ENCODE data around the gene IQSEC3. TPM values are rescaled to one million over a fixed set of nuclear protein-coding genes. Genes with fewer than 3 reads are reported as not detected.

Gene IQSEC3
- total RNA-seq, 1 donor = 0.21 TPM

DNA sequence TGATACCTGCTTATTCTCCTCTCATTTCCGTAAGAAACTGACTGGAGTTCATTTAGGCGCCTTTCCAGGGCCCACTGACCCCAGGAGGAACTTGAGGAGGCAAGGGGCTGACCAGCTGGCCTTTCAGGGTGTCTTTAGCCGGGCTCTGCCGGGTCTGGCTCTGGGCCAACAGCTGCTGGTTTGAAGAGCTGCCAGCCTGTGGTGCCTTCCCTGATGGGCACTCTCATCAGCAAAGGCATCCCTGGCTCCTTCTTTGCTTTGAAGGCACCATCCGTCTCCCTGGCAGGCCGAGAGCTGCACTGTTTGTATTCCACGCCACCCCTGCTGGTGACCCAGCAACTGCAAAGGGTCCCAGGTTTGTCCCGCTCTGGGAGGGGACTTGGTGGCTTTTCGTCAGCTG lies 42.0 kb downstream of the IQSEC3 start:
- no peaks in the 10 kb centered on the region for H3K9me3 ChIP-seq (ENCODE audit: low read depth, low read length)

DNA sequence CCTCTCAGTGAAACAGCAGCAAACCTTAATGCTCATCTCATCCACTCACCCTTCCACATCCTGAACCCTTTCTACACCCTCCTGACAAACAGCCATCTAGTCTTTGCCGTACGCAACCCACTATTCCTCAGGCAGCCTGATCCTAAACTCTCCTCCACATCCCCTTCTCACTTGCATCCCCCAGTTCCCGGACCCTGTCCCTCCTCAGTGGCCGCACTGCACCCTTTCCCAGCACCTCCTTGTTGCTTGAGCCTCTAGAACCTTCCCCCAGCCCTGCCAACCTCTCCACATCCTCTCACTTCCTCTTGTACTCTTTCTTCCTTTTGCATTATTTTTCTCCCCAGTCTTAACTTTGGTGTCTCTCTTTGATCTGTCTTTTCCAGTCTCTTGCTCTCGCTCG lies 42.9 kb downstream of the IQSEC3 start:
- Histone ChIP-seq H3K9me3 (ENCODE audit: low read depth, low read length) (no peaks in the 10 kb centered on the region), H3K4me1 (ENCODE audit: insufficient read depth, low read length) (peaks cover 8% of the 10 kb centered on the region), H3K4me3 (ENCODE audit: low read length) (no peak overlapping the region), H3K27me3 (ENCODE audit: insufficient read depth, low read length) (no peaks in the 10 kb centered on the region)

More for the DNA sequence above, 42.0 kb downstream of the IQSEC3 start:
- Histone ChIP-seq H3K27me3 (ENCODE audit: insufficient read depth, low read length) (no peaks in the 10 kb centered on the region), H3K4me1 (ENCODE audit: insufficient read depth, low read length) (peaks cover 8% of the 10 kb centered on the region), H3K4me3 (ENCODE audit: low read length) (no peak overlapping the region)

DNA sequence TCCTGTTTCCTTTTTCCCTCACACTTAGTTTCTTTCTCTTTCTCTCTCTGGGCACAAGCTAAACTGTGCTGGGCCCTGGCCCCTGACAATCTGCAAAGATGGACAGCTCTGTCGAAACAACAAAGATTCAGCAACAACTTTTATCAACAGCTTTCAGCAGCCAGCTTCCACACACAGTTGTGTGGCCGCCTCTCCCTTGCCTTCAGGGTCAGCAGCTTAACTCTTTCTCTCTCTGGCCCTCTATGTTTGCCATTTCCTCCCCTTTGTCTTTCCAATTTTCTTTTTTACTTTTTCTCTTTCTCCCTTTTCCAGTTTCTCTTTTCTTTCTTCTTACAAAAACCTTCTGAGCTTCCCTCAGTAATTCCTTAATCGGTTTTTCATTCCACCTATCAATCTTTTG lies 43.3 kb downstream of the IQSEC3 start:
- H3K27me3 ChIP-seq (ENCODE audit: insufficient read depth, low read length) = no peaks in the 10 kb centered on the region
- no peak overlapping the region for H3K4me3 ChIP-seq (ENCODE audit: low read length)
- peaks cover 8% of the 10 kb centered on the region for H3K4me1 ChIP-seq (ENCODE audit: insufficient read depth, low read length)
- H3K9me3 ChIP-seq (ENCODE audit: low read depth, low read length) = no peaks in the 10 kb centered on the region

GRCh38 chr12:111699-112493 lies 45.3 kb downstream of the IQSEC3 start:
- no peaks in the 10 kb centered on the region for H3K27me3 ChIP-seq (ENCODE audit: insufficient read depth, low read length)
- no peak overlapping the region for H3K4me3 ChIP-seq (ENCODE audit: low read length)
- no peaks in the 10 kb centered on the region for H3K9me3 ChIP-seq (ENCODE audit: low read depth, low read length)
- H3K4me1 ChIP-seq (ENCODE audit: insufficient read depth, low read length) = peaks cover 8% of the 10 kb centered on the region

DNA sequence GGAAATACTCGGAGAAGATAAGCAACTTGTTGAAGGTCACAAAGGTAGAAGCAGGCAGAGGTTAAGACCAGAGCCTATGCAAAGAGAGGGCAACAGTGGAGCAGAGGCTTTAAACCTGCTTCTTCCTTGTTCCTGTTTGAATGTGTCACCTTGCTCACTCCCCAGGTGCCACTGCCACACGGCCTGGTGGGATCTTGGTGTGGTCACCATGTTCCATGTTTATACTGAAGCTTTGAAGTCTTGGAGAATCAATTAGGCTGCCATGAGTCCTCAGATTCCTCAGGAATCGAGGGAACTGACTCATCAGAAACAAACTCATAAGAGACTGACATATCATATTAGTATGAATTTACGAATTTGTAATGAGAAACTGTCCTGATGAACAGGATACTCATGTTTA lies 46.8 kb downstream of the IQSEC3 start:
- no peaks in the 10 kb centered on the region for H3K9me3 ChIP-seq (ENCODE audit: low read depth, low read length)
- peaks cover 8% of the 10 kb centered on the region for H3K4me1 ChIP-seq (ENCODE audit: insufficient read depth, low read length)
- H3K27me3 ChIP-seq (ENCODE audit: insufficient read depth, low read length) = no peaks in the 10 kb centered on the region
- H3K4me3 ChIP-seq (ENCODE audit: low read length) = no peak overlapping the region

DNA sequence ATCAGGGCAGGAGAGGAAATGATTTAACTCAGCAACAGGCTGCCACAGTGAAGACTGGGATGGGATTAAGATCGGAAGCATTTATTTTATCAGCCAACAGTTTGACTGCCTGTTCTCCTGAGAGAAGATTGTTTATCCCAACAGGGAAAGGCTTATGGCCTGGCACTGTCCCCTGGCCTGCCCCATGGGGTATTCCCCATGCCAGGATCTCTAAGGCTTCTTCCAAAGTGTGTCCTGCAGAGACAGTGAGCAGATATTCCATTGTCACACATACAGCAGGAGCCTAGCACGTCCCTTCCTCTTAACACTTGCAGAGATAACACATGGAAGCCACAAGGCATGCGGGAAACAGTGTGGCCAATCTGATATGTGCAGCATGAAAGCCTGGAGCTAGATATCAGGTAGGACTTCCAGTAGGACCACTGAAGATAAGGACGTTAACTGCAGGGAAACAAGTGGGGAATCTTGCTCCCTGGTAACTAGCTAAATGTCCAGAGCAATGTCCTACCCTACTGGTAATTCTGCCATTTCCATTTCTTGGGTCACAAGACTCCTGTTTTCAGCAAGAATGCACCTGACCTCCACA lies 48.2 kb downstream of the IQSEC3 start:
- Histone ChIP-seq H3K27me3 (ENCODE audit: insufficient read depth, low read length) (no peaks in the 10 kb centered on the region), H3K4me1 (ENCODE audit: insufficient read depth, low read length) (peaks cover 4% of the 10 kb centered on the region), H3K4me3 (ENCODE audit: low read length) (no peak overlapping the region), H3K9me3 (ENCODE audit: low read depth, low read length) (no peaks in the 10 kb centered on the region)

- no peaks in the 10 kb centered on the region for H3K9me3 ChIP-seq (ENCODE audit: low read depth, low read length)
- no peaks in the 10 kb centered on the region for H3K27me3 ChIP-seq (ENCODE audit: insufficient read depth, low read length)
- no peaks in the 10 kb centered on the region for H3K4me1 ChIP-seq (ENCODE audit: insufficient read depth, low read length)
- no peak overlapping the region for H3K4me3 ChIP-seq (ENCODE audit: low read length)
Measured at GRCh38 chr12:115518-115917, 49.0 kb downstream of the IQSEC3 start.

GRCh38 chr12:115960-116915 lies 49.7 kb downstream of the IQSEC3 start:
- Histone ChIP-seq H3K4me1 (ENCODE audit: insufficient read depth, low read length) (no peaks in the 10 kb centered on the region), H3K9me3 (ENCODE audit: low read depth, low read length) (no peaks in the 10 kb centered on the region), H3K4me3 (ENCODE audit: low read length) (no peak overlapping the region), H3K27me3 (ENCODE audit: insufficient read depth, low read length) (no peaks in the 10 kb centered on the region)

DNA sequence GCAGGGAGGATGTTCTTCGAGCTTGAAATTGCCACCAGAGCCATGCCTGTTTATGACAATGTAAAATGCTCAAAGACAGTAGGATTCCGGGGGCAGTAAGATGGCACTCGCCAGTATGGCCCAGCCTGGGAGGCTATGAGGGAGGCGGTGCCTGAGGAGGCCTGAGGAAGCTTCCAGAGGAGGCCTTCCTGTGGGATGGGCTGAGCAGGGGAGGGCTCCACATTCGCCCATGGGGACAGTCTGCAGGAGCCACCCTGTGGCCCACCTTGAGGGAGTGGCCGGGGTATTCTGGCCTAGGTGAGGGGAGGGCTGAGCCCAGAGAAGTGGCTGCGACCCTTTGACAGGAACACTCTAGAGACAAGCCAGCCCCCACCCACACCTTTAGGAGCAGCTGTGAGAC lies 50.7 kb downstream of the IQSEC3 start:
- Histone ChIP-seq H3K4me3 (ENCODE audit: low read length) (no peak overlapping the region), H3K4me1 (ENCODE audit: insufficient read depth, low read length) (no peaks in the 10 kb centered on the region), H3K27me3 (ENCODE audit: insufficient read depth, low read length) (no peaks in the 10 kb centered on the region), H3K9me3 (ENCODE audit: low read depth, low read length) (no peaks in the 10 kb centered on the region)

DNA sequence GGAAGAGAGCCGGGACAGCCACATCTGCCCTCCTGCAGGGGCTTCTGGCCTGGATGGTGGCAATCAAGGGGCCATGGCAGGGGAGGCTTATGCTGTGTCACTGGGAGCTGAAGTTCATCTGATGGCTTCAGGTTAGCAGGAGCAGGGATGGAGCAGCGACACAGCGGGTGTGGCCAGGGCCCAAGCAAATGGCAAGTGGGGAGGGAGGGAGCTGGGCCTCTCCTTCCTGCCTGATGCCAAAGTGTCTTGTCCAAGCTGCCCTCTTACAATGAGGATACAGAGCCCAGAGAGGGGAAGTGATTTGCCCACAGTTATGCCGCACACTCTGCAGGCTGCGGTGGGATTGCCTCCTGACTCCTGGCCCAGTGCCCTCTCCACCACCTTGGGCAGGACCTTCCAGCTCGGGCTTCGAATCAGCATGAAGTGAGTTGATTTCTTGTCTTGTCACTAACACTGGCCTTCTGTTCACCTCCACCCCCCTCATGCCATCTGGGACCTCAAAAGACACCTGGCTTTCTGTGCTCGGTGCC lies 51.3 kb downstream of the IQSEC3 start:
- Histone ChIP-seq H3K27me3 (ENCODE audit: insufficient read depth, low read length) (no peaks in the 10 kb centered on the region), H3K9me3 (ENCODE audit: low read depth, low read length) (no peaks in the 10 kb centered on the region), H3K4me3 (ENCODE audit: low read length) (no peak overlapping the region), H3K4me1 (ENCODE audit: insufficient read depth, low read length) (no peaks in the 10 kb centered on the region)

DNA sequence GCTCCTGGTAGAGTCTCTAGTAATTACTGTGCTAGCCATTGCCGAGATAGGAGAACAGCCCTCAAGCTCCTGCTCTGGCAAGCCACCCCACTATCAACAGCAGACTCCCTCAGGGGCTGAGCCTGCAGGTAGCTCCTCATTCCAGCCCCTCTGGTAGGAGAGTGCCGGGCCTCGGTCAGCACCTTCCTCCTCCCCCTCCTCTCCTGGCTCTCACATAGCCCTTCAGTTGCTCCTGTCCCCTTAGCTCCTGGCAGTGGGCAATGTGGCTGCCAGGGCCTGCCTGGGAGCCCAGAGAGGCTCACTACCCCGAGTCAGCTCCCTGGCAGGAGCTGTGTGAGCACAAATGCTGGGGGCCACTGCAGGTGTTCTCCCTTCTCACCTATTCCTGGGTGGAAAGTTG lies 52.0 kb downstream of the IQSEC3 start:
- Histone ChIP-seq H3K9me3 (ENCODE audit: low read depth, low read length) (no peaks in the 10 kb centered on the region), H3K4me3 (ENCODE audit: low read length) (no peak overlapping the region), H3K4me1 (ENCODE audit: insufficient read depth, low read length) (no peaks in the 10 kb centered on the region), H3K27me3 (ENCODE audit: insufficient read depth, low read length) (no peaks in the 10 kb centered on the region)

DNA sequence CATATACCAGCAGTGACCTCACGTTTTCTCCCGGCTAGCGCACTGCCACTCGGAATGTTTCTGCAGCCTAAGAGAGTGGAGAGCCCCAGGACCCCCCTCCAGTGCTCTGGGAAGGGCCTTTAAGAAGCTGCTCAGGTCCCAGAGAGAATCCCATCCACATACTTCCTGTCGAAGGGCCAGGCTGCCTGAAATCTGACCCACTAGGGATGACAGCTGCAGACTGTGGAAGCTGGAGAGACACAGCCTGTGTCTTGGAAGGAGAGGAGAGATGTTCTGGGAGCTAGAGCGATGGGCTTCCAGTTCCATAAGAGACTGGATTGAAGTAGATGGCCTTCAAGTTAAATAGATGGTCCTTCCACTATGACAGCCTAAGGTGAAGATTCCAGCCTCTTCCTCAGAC lies 54.4 kb downstream of the IQSEC3 start:
- Histone ChIP-seq H3K27me3 (ENCODE audit: insufficient read depth, low read length) (no peaks in the 10 kb centered on the region), H3K9me3 (ENCODE audit: low read depth, low read length) (no peaks in the 10 kb centered on the region), H3K4me3 (ENCODE audit: low read length) (no peak overlapping the region), H3K4me1 (ENCODE audit: insufficient read depth, low read length) (no peaks in the 10 kb centered on the region)

DNA sequence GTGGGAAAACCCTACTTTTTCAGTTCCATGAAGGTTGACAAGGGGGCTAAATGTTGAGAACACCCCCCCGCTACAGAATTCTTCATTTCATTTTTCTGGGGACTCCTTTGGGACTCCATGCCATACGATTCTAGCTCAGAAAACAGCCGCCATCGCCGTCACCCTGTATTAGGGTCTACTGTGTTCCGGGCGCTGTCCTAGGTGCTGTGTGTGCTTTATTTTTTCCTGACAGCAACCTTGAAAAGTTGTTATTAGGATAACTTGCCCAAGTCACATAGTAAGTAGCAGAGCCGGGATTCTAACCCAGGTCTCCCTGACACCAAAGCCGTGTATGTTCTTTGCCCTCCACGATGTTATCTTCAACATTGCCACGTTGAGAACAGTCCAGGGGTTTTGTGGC lies 55.1 kb downstream of the IQSEC3 start:
- Histone ChIP-seq H3K4me1 (ENCODE audit: insufficient read depth, low read length) (no peaks in the 10 kb centered on the region), H3K4me3 (ENCODE audit: low read length) (no peak overlapping the region), H3K27me3 (ENCODE audit: insufficient read depth, low read length) (no peaks in the 10 kb centered on the region), H3K9me3 (ENCODE audit: low read depth, low read length) (no peaks in the 10 kb centered on the region)

GRCh38 chr12:125075-125474 lies 58.5 kb downstream of the IQSEC3 start:
- Histone ChIP-seq H3K4me1 (ENCODE audit: insufficient read depth, low read length) (no peaks in the 10 kb centered on the region), H3K9me3 (ENCODE audit: low read depth, low read length) (no peaks in the 10 kb centered on the region), H3K4me3 (ENCODE audit: low read length) (no peak overlapping the region), H3K27me3 (ENCODE audit: insufficient read depth, low read length) (no peaks in the 10 kb centered on the region)

DNA sequence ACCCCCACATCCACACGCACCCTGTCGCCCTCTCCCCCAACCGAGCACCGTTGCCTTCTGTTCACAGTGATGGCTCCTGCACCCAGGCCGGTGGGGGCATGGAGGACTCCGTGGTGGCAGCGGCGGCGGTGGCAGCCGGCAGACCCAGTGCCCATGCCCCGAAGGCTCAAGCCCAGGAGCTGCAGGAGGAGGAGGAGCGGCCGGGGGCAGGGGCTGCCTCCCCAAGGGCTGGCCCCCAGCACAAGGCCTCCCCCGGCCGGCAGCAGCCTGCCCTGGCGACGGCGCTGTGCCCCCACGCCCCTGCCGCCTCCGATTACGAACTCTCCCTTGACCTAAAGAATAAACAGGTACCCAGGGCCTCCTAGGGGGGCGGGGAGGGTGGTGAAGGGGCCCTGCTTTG lies 59.0 kb downstream of the IQSEC3 start:
- Histone ChIP-seq H3K4me3 (ENCODE audit: low read length) (no peak overlapping the region), H3K9me3 (ENCODE audit: low read depth, low read length) (no peaks in the 10 kb centered on the region), H3K4me1 (ENCODE audit: insufficient read depth, low read length) (no peaks in the 10 kb centered on the region)

More for the DNA sequence above, 59.0 kb downstream of the IQSEC3 start:
- no peaks in the 10 kb centered on the region for H3K27me3 ChIP-seq (ENCODE audit: insufficient read depth, low read length)

Data from mononuclear cell (primary cell).